B cell (primary cell): ENCODE data around the gene PLBD2.

ENCODE experiments used
- EZH2 ChIP-seq: IDR thresholded peaks from 2 replicates; pipeline ENCODE4 v1.6.1; 2012; ENCODE audit warnings: borderline replicate concordance, low read depth, mild to moderate bottlenecking, moderate library complexity, low read length; ENCODE audit not compliant: insufficient read depth, poor library complexity, severe bottlenecking
- TF ChIP-seq, protein P1 (sequence below): fragments of 200-600 bp; IDR thresholded peaks from one replicate; pipeline ENCODE4 v1.8.0; 2022; ENCODE audit warnings: antibody characterized with exemption, mild to moderate bottlenecking

GRCh38 chr12:113329022-113329790 is 29.2 kb upstream of the PLBD2 start:
- TF ChIP-seq, protein P1, sequence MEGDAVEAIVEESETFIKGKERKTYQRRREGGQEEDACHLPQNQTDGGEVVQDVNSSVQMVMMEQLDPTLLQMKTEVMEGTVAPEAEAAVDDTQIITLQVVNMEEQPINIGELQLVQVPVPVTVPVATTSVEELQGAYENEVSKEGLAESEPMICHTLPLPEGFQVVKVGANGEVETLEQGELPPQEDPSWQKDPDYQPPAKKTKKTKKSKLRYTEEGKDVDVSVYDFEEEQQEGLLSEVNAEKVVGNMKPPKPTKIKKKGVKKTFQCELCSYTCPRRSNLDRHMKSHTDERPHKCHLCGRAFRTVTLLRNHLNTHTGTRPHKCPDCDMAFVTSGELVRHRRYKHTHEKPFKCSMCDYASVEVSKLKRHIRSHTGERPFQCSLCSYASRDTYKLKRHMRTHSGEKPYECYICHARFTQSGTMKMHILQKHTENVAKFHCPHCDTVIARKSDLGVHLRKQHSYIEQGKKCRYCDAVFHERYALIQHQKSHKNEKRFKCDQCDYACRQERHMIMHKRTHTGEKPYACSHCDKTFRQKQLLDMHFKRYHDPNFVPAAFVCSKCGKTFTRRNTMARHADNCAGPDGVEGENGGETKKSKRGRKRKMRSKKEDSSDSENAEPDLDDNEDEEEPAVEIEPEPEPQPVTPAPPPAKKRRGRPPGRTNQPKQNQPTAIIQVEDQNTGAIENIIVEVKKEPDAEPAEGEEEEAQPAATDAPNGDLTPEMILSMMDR = no peak
- no peak for TF ChIP-seq EZH2
